Measurements from ENCODE around the gene OR6X1.

DNA sequence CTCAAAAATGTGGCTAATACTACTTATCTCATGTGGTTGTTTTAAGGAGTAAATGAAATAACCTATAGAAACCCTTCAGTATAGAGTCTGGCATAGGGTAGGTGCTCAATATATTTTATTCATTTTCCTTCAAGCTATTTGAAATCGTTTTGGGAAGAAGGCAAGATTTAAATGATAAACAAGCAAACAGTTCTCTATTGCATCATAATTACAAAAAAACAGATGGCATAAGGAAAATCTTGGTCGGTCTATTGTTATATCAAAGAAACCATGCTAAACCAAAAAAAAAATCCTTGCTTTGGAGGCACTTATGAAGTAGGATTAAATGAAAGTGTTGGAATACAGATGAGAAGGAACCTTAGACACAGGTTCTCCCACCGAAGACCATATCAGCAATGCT lies 17.5 kb downstream of the OR6X1 start:
- TF ChIP-seq POLR2A (IDR thresholded peaks at IDR 0.05) = no peak
- TF ChIP-seq, protein P1, sequence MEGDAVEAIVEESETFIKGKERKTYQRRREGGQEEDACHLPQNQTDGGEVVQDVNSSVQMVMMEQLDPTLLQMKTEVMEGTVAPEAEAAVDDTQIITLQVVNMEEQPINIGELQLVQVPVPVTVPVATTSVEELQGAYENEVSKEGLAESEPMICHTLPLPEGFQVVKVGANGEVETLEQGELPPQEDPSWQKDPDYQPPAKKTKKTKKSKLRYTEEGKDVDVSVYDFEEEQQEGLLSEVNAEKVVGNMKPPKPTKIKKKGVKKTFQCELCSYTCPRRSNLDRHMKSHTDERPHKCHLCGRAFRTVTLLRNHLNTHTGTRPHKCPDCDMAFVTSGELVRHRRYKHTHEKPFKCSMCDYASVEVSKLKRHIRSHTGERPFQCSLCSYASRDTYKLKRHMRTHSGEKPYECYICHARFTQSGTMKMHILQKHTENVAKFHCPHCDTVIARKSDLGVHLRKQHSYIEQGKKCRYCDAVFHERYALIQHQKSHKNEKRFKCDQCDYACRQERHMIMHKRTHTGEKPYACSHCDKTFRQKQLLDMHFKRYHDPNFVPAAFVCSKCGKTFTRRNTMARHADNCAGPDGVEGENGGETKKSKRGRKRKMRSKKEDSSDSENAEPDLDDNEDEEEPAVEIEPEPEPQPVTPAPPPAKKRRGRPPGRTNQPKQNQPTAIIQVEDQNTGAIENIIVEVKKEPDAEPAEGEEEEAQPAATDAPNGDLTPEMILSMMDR (IDR thresholded peaks at IDR 0.05) = no peak
